Choroid plexus epithelial cell (primary cell): ENCODE data around the gene RAB7A.
"Not testable (repeated sequence)": the region's sequence is repeated elsewhere in the genome, so short reads cannot be mapped to it uniquely, and the experiment has no call there.

Source experiments
- DNase-seq: peaks from one replicate; pipeline ENCODE4 v3.0.0-alpha.2; 2010; ENCODE audit warnings: low read depth
- H3K4me3 ChIP-seq: 2 replicates; pipeline ENCODE4 v1.5.1; 2011; ENCODE audit warnings: low read depth, mild to moderate bottlenecking, control low read depth, low read length, moderate library complexity
- CTCF ChIP-seq: conservative IDR thresholded peaks from 2 replicates; pipeline ENCODE4 v1.5.1; 2011; ENCODE audit warnings: low read depth, mild to moderate bottlenecking, control low read depth, inconsistent platforms, low read length, moderate library complexity

Gene RAB7A

DNA sequence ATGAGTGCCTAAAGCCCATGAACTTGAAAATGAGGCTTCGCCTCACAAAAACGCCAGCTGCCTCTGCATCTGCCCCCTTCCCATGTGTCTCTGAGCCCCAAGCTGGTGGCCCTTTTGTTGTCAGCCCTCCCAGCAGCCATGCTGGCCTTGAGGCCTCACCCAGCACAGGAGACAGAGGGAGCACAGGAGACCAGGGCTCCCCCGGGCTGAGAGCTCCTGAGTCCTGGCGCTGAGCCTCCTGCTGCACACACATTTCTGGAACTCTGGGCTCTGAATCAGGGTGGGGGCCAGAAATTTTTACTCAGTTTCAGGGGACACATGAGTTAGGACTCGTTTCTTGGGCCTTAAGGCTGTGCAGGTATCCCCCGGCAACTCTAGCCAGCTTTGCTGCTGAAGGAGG, 97.0 kb downstream of the RAB7A start:
- TF ChIP-seq CTCF, result no peak

DNA sequence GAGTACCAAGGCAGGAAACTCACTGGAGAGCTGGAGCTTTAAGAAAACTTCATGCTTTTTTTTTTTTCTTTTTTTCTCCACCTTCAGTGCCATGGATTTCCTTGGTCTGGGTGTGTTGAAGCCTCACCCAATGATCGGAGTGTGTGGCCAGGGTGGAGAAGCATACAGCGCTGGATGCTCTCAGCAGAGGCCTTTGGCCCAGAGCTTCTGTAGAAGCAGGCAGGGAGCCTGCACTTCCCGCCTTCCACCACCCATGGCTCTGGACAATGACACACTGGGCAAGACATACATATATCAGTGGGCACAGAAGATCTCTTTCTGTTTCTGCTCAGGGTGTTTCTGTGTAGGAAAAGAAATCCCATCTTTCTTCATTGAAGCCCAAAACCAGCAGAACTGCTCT, 97.6 kb downstream of the RAB7A start:
- no peak for DNase-seq
- TF ChIP-seq CTCF, result no peak
- no peak overlapping the region for H3K4me3 ChIP-seq

More for the DNA sequence above, 97.0 kb downstream of the RAB7A start:
- no peak overlapping the region for H3K4me3 ChIP-seq
- no peak for DNase-seq

DNA sequence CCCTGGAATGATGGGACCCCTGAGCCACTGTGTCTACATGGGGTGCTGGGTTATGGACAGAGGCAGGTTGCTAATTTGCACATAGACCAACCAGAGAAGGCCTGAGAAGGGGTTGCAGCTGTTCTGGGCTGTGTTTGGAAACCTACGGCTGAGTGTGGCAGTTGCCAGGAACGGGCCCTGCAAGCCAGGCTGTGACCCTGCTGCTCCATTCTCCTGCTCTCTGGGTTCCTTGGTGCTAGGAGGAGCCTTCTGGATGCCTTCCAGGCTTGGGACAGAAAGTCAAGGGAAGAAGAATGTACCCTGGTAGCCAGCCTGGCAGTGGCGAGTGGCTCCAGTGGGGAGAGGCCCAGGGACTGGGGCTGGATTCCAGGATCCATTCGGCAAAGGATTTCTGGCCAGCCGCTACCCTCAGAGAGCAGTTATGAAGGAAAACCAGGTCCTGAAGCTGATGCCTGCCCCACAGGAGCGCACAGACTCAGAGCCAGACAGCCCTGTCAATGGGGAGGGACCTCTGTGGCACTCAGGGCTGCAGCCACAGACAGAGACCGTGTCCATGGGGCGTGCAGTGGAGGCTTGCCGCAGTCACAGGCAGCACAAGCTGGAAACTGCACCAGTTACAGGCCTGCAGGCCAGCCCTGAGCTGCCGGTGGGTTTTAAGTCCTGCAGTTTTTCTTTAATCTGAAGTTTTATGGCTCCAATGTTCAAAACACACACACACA, 98.3 kb downstream of the RAB7A start:
- no peak for TF ChIP-seq CTCF
- H3K4me3 ChIP-seq, result no peak overlapping the region
- DNase-seq, result no peak

DNA sequence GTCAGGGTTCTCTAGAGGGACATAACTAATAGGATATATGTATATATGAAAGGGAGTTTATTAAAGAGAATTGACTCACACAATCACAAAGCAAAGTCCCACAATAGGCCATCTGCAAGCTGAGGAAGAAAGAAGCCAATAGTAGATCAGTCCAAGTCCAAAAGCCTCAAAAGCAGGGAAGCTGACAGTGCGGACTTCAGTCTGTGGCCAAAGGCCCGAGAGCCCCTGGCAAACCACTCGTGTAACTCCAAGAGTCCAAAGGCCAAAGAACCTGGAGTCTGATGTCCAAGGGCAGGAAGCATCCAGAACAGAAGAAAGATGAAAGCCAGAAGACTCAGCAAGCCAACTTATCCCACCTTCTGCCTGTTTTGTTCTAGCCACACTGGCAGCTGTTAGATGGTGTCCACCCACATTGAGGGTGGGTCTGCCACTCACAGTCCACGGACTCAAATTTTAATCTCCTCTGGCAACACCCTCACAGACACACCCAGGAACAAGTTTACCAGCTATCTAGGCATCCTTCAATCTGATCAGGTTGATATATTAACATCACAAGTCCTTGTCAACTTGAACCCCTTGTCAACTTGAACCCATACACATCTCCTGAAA, 99.2 kb downstream of the RAB7A start:
- DNase-seq, result no peak

GRCh38 chr3:128829087-128829486, 103.1 kb downstream of the RAB7A start:
- not testable (repeated sequence) for DNase-seq

More for the DNA sequence above, 99.2 kb downstream of the RAB7A start:
- TF ChIP-seq CTCF, result no peak
- H3K4me3 ChIP-seq, result no peak overlapping the region

GRCh38 chr3:128829925-128830625, 104.1 kb downstream of the RAB7A start:
- DNase-seq, H3K4me3 ChIP-seq: not testable (repeated sequence)

More at GRCh38 chr3:128829087-128829486, 103.1 kb downstream of the RAB7A start:
- not testable (repeated sequence) for H3K4me3 ChIP-seq

GRCh38 chr3:128830762-128831161, 104.8 kb downstream of the RAB7A start:
- not testable (repeated sequence) for H3K4me3 ChIP-seq, DNase-seq

DNA sequence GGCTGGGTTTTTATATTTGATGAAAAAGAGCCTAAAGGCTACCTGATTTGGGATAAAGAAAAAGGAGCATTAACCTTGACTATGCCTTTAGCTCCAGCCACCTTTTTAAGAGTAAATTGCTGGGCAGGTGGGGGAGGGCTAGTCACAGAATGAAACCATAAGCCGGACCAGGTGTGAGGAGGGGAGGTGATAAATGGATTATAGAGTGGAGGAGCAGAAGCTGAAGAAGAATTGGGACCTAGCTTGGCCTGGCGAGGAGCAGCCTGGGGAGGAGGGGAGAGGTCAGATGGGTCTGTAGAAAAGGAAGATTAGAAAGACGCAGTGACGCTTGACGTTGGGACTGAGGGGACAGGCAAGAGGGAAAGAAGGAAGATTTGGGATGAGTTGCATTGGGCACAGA, 107.0 kb downstream of the RAB7A start:
- not testable (repeated sequence) for H3K4me3 ChIP-seq, DNase-seq

DNA sequence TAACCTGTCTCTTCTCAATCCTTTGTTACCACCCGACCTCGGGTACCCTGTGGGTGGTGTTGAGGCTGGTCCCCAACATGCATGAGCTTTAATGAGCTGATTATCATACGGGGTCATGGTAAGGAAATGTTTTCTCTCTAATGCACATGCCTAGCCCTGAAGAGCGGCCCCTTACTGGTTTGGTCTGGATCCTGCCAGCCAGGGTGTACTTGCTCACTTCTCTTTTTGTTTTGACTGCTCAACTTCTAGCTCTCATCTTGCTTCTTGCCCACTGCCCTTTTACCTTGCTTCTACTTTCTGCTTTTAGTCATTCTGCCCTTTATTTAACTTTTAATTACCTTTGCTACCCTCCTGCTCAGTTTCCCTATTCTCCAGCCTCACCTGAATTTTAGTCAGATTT, 109.1 kb downstream of the RAB7A start:
- TF ChIP-seq CTCF, result no peak
- DNase-seq, result no peak
- no peak overlapping the region for H3K4me3 ChIP-seq
